ENCODE results near the gene VSIG10. TPM values are rescaled to one million over a fixed set of nuclear protein-coding genes. Genes with fewer than 3 reads are reported as not detected.

Gene VSIG10
- total RNA-seq, 2 experiments from 2014 or later: 9.2 to 9.8 TPM

DNA sequence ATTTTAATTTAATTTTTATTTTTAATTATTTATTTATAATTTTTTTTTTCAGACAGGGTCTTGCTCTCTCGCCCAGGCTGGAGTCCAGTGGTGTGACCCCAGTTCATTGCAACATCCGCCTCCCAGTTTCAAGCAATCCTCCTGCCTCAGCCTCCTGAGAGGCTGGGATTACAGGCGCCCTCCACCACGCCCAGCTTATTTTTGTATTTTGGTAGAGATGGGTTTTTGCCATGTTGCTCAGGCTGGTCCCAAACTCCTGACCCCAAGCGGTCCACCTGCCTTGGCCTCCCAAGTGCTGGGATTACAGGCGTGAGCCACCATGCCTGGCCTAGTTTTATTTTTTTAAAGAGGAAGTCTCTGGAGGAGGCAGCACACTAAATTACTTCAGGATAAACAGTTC lies 18.5 kb upstream of the VSIG10 start:
- Histone ChIP-seq H3K4me2 (ENCODE audit: low read length) (no peak overlapping the region), H3K9me3 (ENCODE audit: low read length) (no peaks in the 10 kb centered on the region), H3K9me2 (ENCODE audit: insufficient read depth, low read length) (no peaks in the 10 kb centered on the region), H2AFZ (ENCODE audit: low read length) (no peak overlapping the region), H3K79me2 (ENCODE audit: insufficient read depth, low read depth, low read length) (no peaks in the 10 kb centered on the region), H3K27ac (ENCODE audit: low read depth, low read length, poor library complexity, severe bottlenecking) (no peak overlapping the region), H3K36me3 (ENCODE audit: insufficient read depth, low read length) (no peaks in the 10 kb centered on the region), H3K4me1 (ENCODE audit: insufficient read depth, low read length, poor library complexity, severe bottlenecking) (peaks cover 5% of the 10 kb centered on the region), H4K20me1 (ENCODE audit: insufficient read depth, low read length) (no peaks in the 10 kb centered on the region), H3K4me3 (ENCODE audit: low read depth, low read length, poor library complexity, severe bottlenecking) (no peak overlapping the region)
- TF ChIP-seq EZH2phosphoT487 (IDR thresholded peaks at IDR 0.05; ENCODE audit: borderline replicate concordance, low read depth, low read length): no peak
- TF ChIP-seq, protein P1, sequence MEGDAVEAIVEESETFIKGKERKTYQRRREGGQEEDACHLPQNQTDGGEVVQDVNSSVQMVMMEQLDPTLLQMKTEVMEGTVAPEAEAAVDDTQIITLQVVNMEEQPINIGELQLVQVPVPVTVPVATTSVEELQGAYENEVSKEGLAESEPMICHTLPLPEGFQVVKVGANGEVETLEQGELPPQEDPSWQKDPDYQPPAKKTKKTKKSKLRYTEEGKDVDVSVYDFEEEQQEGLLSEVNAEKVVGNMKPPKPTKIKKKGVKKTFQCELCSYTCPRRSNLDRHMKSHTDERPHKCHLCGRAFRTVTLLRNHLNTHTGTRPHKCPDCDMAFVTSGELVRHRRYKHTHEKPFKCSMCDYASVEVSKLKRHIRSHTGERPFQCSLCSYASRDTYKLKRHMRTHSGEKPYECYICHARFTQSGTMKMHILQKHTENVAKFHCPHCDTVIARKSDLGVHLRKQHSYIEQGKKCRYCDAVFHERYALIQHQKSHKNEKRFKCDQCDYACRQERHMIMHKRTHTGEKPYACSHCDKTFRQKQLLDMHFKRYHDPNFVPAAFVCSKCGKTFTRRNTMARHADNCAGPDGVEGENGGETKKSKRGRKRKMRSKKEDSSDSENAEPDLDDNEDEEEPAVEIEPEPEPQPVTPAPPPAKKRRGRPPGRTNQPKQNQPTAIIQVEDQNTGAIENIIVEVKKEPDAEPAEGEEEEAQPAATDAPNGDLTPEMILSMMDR (conservative IDR thresholded peaks at IDR 0.05; ENCODE audit: low read length): no peak
- no TSS peak for BruUV-seq (replicated peaks)
- intact Hi-C loops (cut with micrococcal nuclease; ENCODE audit: unreplicated experiment): no loop called here
- CTCF ChIA-PET (ENCODE audit: unreplicated experiment): no interaction called here
- POLR2A ChIA-PET: no interaction called here
- no peak for DNase-seq (ENCODE audit: low spot score)

DNA sequence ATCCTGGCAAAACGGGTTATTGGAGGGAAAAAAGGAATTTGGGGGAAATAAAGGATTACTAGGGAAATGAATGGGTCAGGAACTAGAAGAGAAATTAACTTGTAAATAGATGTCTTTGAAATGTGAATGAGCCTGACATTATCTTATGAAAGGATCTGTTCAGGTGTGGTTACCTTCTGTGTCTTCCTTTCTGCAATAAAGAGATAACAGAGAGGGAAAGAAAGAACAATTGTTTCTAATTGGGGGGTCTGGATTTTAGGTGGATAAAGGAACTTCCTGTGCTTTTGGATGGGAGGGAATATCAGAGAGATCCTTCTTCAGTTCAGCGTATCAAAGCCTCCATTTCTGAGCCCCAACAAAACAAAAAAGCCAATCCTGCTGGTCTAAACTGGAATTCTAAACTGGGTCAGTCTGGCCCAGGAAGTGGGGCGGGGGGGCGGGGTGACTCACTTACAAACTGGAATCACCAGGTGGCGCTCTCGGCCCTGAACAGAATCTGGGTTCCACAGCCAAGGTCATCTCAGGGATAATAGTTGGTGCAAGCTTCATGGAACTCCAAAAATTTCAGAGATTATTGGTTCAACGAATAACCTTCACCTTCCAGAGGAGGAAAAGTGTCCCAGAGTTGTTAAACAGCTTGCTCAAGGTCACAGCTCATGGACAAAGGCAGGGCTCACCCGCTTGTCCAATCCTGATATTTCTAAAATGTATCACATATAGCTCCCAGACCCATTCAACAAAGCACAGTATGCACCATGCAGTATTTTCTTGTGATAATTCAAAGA lies 17.0 kb upstream of the VSIG10 start:
- H3K36me3 ChIP-seq (ENCODE audit: insufficient read depth, low read length): no peaks in the 10 kb centered on the region
- DNase-seq (ENCODE audit: low spot score): peak; percentile 76
- no peaks in the 10 kb centered on the region for H3K9me2 ChIP-seq (ENCODE audit: insufficient read depth, low read length)
- no TSS peak for BruUV-seq (replicated peaks)
- no peak for TF ChIP-seq EZH2phosphoT487 (IDR thresholded peaks at IDR 0.05; ENCODE audit: borderline replicate concordance, low read depth, low read length)
- TF ChIP-seq, protein P1 (conservative IDR thresholded peaks at IDR 0.05; ENCODE audit: low read length): peak; percentile 70
- CTCF ChIA-PET (ENCODE audit: unreplicated experiment): interaction anchor here (1.3 kb wide), 1 partner anchor 252 kb away, joined by 8 read pairs; the partner anchor contains the start of gene TAOK3
- H4K20me1 ChIP-seq (ENCODE audit: insufficient read depth, low read length): no peaks in the 10 kb centered on the region
- intact Hi-C loops (cut with micrococcal nuclease; ENCODE audit: unreplicated experiment): loop anchor here (1.0 kb wide), 1 partner anchor 256 kb away; the partner anchor contains the start of gene SUDS3
- peak overlapping the region; percentile 10; the same call in 1 of the 2 replicates for H3K4me2 ChIP-seq (ENCODE audit: low read length)
- H3K9me3 ChIP-seq (ENCODE audit: low read length): no peaks in the 10 kb centered on the region
- POLR2A ChIA-PET: interaction anchor here (0.6 to 0.7 kb wide), 2 partner anchors 21 to 231 kb away, joined by 3 to 5 read pairs; no protein-coding TSS in a partner anchor
- peaks cover 5% of the 10 kb centered on the region for H3K4me1 ChIP-seq (ENCODE audit: insufficient read depth, low read length, poor library complexity, severe bottlenecking)
- peak overlapping the region; percentile 92 for H2AFZ ChIP-seq (ENCODE audit: low read length)
- no peaks in the 10 kb centered on the region for H3K79me2 ChIP-seq (ENCODE audit: insufficient read depth, low read depth, low read length)
- H3K4me3 ChIP-seq (ENCODE audit: low read depth, low read length, poor library complexity, severe bottlenecking): no peak overlapping the region
- no peak overlapping the region for H3K27ac ChIP-seq (ENCODE audit: low read depth, low read length, poor library complexity, severe bottlenecking)

DNA sequence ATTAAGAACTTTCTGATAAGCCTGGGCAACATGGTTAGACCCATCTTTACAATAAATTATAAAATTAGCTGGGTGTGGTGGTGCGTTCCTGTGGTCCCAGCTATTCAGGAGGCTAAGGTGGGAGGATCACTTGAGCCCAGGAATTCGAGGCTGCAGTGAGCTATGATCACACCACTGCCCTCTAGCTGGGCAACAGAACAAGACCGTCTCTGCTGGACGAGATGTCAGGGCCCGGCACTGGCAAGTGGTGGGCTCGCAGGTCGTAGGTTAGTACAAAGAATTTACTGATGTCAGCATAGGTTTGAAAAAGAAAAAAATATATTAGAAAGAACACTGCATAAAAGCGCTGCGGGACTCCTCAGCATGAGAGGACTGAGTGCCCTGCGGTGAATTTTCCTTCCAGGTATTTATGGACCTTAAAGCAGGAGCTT lies 15.7 kb upstream of the VSIG10 start:
- no peak for DNase-seq (ENCODE audit: low spot score)

More for the DNA sequence above, 15.7 kb upstream of the VSIG10 start:
- Histone ChIP-seq H3K27ac (ENCODE audit: low read depth, low read length, poor library complexity, severe bottlenecking) (no peak overlapping the region), H3K4me3 (ENCODE audit: low read depth, low read length, poor library complexity, severe bottlenecking) (no peak overlapping the region), H3K36me3 (ENCODE audit: insufficient read depth, low read length) (no peaks in the 10 kb centered on the region), H3K4me2 (ENCODE audit: low read length) (no peak overlapping the region), H4K20me1 (ENCODE audit: insufficient read depth, low read length) (no peaks in the 10 kb centered on the region), H3K4me1 (ENCODE audit: insufficient read depth, low read length, poor library complexity, severe bottlenecking) (peaks cover 5% of the 10 kb centered on the region), H3K79me2 (ENCODE audit: insufficient read depth, low read depth, low read length) (no peaks in the 10 kb centered on the region), H3K9me2 (ENCODE audit: insufficient read depth, low read length) (no peaks in the 10 kb centered on the region), H3K9me3 (ENCODE audit: low read length) (no peaks in the 10 kb centered on the region), H2AFZ (ENCODE audit: low read length) (no peak overlapping the region)
- CTCF ChIA-PET (ENCODE audit: unreplicated experiment): no interaction called here
- no TSS peak for BruUV-seq (replicated peaks)
- intact Hi-C loops (cut with micrococcal nuclease; ENCODE audit: unreplicated experiment): no loop called here
- TF ChIP-seq, protein P1 (conservative IDR thresholded peaks at IDR 0.05; ENCODE audit: low read length): no peak
- no peak for TF ChIP-seq EZH2phosphoT487 (IDR thresholded peaks at IDR 0.05; ENCODE audit: borderline replicate concordance, low read depth, low read length)
- POLR2A ChIA-PET: no interaction called here
